GM18511 (cell line): ENCODE measurements around the gene FREM1.

ENCODE experiments used
- ATAC-seq: cut with Tn5 transposase; IDR thresholded peaks from one replicate; pipeline ENCODE4 v1.9.1; 2021; ENCODE audit warnings: mild to moderate bottlenecking, moderate library complexity; ENCODE audit not compliant: unreplicated experiment

FREM1 gene

DNA sequence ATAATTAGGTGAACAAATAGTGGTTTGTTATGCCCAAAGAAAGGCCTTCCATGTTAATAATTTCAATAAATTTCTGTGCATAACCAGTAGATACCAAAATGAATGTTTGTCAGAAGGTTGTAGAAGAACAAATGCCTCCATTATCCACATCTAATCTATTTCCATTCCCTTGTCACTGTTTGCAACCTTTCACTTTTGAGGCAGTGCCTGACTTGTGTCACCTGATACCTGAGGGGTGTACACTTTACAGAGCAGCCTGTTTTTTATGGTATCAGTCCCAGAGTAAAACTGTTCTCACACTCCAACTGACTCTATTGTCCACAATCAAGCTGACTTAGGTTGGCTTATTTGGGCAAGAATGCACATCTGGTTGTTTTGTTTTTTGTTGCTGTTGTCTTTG is 40.1 kb downstream of the FREM1 start:
- no peak for ATAC-seq

DNA sequence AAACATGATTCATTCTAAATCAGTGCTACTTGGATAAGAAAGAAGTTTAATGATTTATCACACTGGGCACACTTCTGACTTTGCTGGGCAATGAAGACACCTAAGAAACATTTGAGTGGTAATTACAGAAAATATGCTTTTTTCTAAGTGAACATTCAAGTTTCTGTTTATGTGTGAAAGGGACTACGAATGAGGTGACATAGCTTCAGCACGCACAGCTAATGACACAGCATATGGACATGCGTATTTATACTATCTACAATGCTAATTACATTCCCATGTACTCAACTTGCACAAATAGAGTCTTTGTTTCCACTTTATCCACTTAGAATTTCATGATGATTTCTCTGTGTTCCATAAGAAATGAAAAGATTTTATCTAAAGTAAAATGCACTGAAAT is 40.6 kb downstream of the FREM1 start:
- no peak for ATAC-seq

DNA sequence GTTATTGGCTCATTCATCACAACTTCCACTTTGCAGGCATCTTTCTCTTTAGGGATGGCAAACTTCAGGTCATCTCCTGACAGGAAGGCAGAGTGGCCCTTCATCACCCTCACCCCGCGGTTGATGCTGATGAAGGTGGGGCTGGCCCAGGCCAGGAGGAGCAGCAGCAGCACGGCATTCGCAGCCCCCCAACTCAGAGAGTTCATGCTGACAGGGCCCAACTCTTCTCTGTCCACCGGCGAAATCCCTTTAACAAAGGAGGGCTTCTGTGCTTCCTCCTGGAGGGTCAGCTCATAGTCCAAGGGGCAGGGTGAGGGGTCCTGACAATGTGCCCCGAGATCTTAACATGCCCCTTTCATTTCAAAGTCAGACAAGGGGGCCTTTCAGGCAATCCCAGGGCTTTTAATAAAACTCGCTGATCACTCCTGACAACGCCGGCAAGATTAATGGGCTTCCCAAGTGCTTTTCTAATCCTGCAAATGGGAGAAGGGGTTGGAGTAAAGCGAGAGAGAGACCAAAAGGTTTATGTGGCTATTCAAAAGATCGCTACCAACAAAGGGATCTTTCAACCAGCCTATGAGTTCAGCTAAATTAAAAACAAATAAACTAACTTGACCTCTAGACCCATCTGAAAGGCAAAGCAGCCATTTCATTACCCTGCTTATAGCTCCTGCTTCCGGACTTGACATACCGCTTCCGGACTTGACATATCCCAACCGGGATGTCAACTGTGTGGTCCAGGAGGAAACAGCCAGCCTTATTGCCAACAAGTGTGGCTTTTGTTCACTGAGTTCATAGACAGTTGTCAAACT is 41.2 kb downstream of the FREM1 start:
- ATAC-seq: no peak

DNA sequence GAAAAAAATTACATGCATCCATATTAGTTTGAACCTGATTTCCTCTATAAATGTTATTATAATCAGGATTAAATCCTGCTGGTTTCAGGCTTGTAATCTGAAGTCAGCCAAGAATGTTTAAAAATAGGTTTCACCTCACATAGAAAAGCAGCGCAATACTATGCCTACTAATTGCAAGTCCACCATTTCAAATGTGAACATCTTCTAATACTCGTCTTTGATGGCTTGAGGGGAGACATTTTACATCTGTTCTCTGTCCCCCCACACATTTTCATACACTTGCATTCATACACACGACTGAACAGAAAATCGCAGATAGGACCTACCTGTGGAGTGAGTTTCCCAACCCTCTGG is 41.8 kb downstream of the FREM1 start:
- no peak for ATAC-seq

DNA sequence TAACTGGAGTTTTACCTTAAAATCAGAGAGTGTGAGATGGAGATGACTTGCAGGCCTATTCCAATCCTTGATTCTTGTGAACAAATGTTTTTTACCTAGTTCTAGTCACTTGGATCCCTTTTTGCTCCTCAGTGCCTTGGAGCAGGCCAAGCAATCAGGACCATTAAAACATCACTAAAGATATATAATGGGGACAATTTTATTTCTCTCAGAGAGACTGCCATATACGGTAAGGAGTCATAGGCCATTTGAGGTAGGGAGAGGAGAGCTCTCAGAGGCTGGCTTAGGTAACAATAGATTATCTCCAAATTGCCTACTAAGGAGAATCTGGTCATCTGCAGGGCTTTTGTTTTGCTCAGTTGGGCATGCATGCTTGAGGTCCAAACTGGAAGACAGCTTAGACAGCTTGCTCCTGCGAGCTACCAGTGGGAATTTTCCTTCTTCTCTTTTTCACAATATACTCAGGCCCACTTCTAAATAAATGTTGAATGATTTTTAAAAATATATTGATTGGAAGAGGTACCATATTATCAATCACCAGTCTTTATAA is 44.0 kb downstream of the FREM1 start:
- ATAC-seq: no peak

DNA sequence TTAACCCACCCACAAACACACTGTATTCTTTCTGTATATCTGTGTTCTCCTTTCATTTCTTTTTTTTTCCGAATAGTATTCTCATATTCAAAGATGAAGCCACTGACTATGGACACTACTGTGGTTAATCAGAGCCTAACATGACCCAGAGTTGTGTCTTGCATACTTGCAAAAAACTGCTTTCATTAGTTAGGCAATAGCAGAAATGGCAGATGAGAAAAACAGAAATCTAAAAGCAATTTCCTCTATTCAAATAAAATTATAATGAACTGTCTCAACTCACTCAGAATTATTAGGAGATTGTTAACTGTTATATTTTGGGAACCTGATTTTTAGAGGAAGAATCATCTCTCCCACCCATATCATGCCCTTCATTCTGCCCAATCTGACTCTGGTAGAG is 45.9 kb downstream of the FREM1 start:
- no peak for ATAC-seq

DNA sequence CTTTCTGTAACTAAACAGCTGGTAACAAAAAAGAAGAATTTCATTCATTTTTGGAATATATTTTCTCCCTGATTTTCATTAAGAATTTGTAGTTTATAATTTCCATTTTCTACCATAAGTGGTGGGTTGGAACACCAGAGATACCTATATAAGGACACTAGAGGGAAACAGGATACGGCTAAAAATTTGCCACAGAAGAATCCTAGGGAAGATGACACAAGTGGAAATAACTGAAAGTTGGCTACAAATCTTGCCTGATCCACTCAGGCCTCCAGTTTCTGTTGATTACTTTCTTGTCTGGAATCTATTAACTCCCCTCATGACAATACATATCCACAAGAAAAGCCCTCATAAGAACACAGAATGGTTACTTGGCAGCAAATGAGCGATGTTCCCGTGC is 46.8 kb downstream of the FREM1 start:
- ATAC-seq: no peak

DNA sequence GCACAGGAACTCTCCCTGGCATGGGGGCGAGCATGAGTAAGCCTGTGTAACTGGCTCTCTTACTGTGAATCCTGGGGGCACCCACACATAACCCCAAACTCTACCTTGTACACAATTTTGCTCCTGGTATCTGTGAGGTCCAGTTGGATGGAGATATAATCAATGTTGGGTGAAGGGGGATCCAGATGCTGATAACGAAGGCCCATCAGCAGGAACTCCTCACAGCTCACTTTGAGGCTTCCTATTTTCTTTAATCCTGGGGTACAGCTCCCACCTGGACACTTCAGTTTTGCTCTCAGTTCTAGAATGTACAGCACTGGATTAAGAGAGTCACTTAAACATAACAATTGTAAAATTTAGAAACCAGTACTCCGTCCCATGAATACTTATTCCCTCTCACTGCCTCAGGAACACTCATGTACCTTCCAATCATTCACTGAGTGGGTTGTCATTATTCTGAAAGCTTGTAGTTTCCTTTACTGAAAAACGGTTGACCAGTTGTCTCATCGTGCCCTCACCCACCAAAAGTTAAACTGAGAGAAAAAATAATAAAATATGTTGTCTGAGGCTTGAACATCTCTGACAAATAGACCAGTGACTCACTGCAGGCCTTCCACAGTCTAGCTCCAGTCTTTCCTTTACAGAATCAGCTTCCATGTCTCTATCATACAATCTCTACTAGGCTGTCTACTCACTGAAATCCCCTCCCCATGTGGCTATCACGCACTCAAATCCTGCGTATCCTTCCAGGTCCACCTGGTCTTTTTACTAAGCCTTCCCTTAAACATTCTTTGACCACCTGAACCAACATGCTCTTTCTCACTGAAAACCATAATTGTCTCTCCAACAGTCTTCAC is 52.6 kb downstream of the FREM1 start:
- ATAC-seq: no peak

DNA sequence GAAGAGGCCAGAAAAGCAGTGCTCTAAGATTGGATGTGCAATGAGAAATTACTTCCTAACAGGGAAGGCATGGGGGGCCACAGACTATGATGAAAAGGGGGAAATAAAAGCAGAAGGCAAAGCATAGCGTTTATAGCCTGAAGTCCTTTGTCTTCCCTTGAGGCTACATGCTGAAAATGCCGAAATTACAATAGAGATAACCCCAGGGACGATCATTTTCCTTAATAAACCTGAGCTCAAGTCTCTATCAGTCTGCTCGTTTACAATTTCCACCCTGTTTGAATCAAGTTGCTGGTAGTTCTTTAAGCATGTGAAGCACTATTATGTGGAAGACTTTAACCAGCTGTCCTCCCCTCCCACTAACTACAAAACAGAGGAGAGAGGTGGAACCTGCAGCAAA is 60.4 kb downstream of the FREM1 start:
- no peak for ATAC-seq

DNA sequence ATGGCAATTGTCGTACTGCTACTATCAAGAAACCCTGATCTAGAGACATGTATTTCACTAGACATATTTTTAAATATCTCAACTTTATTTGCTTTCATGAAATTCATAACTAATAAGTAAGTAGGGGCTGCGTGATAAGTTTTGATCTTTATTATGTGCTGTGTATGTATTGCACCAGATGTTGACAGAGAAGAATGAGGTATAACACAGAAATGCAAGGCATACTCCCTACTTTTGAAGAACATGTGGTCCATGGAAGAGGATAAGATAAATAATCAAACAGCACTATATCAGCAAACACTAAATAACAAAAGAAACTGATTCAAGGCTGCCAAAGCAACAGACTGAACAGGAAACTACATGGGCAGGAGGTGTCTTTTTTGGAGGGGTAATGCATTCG is 60.9 kb downstream of the FREM1 start:
- no peak for ATAC-seq

DNA sequence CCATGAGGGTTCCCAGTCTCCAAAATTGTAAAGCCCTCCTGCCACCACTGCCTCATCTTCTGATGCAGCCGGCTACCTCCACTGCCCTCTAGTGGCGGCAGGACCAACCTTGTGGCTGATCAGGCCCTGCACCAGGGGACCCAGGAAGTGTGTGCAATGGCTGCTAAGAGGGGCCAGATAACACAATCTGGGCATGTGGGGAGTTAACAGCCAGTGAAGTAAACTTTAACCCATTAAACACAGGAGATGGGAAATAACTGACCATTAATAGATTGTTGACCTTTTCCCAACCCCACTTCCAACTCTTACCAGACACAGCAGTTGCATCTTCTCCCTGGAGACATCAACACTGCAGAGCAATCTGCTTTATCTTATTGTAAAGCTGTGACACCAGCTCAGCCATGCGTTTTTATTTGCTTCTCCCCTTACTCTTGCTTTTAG is 63.3 kb downstream of the FREM1 start:
- peak; percentile 99 for ATAC-seq

DNA sequence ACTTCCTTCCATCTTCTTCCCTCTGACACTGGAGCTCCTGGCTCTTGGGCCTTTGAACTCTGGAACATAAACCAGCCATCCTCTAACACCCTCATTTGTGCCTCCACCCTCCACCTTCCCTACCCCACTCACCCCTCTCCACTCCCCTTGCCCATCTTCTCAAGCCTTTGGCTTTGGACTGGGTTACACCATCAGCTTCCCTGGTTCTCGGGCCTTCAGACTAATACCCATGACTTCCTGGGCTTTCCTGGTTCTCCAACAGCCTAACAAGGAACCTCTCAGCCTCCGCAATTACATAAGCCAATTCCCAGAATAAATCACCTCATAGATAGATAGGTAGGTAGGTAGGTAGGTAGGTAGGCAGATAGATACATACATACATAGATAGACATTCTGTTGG is 67.1 kb downstream of the FREM1 start:
- ATAC-seq: no peak

DNA sequence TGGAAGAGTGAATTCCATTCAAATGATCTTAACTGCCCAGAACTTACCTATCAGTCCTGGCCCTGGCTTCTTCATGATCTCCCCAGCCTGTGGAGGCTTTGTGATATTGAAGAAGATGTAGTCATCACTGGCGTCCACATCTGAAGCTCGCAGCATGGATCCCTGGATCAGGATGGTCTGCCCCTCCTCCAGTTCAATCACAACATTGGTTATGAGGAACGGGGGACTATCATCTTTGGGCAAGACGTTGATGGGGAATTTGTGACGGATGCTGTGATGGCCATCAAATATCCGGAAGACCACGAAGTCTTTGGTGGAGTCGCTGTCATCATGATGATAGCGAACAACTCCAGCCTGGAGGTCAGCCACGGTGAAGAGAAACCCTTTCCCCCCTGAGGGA is 68.0 kb downstream of the FREM1 start:
- ATAC-seq: no peak

DNA sequence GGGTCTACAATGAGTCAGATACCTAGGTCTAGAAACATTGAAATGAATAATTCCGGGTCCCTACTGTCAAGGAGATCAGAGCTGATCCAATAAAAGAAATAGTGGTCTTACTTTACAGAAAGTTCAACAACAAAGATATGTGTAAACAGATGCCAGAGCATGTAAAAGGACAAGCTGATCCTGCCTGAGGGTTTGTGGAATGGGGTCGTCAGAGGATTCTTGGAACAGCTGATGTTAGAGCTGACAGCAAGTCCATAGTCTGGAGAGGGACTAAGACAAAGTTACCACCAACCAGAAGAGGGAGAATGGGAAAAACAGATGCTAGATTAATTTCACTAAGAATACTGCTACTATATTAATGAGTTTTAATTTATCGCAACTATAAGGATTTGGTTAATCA is 71.5 kb downstream of the FREM1 start:
- no peak for ATAC-seq

DNA sequence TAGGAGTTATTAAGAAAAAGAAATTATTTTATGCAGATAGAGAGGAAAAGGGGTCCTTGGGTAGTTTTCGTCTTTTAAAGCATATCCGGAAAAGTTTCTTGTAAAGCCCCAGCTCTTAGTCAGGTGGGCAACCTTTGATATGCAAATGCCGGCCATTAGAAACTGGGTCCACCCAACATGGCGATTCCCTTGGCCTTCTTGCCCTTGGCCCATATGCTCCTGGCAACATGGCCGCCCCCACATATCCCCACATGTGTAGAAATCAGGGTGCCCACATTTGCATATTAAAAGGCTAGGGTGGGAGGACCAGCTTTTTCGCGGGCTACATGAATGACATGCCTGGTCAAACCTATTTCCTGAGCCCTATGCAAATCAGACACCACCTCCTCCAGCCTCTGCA is 73.3 kb downstream of the FREM1 start:
- ATAC-seq: no peak

DNA sequence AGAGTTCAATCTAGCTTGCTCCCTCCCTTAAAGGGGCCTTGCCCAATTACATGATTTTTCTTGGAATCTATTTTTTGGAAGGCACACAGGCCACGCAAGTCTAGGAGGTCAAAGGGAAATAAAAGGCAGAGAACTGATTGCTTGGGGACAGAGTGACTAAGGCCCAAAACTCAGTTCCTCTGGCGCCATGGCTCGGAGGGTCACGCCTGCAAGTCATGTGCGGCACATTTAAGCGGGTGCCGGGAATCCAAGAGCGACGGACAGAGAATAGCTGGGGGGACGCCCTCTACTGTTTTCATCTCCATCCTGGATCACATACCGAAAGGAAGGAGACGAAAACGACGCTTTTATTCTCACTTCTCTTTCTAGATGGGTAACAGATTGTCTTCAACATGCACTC is 78.6 kb downstream of the FREM1 start:
- ATAC-seq: no peak

DNA sequence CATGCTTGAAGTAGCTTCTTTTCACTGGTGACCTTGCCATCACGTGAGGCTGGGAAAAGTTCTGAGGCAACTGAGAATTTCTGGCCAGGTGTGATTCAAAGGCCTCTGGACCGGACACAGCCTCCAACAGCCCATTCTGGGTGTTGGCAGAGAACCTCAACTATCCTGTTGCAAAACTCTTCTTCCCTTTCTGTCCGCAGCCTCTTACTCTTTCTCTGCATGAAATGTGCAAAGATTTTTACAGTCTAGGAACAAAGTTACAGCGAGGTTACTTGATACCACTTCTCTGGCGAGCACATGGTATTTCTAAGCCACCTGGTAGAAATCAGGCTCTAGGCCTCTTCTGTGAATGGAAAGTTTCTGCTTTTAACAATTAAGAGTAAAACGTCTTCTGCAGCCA is 79.2 kb downstream of the FREM1 start:
- ATAC-seq: no peak

DNA sequence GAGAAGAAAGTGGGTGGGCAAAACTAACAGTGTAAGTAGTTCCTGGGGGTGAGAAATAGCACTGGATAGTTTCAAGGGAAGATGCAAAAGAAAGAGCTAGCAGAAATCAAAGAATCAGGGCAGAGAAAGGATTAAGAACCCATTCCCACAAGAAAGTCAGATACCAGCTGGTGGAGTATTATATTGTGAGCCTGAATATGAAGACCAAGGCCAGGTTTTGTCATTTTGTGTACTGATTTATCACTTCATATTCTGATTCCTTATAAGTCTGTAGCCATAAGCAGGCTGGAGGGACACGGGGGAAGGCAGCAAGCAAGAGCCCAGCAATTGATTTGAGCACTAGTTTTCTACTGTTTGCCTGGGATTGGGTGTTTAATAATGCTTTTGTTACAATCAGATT is 80.2 kb downstream of the FREM1 start:
- ATAC-seq: no peak

DNA sequence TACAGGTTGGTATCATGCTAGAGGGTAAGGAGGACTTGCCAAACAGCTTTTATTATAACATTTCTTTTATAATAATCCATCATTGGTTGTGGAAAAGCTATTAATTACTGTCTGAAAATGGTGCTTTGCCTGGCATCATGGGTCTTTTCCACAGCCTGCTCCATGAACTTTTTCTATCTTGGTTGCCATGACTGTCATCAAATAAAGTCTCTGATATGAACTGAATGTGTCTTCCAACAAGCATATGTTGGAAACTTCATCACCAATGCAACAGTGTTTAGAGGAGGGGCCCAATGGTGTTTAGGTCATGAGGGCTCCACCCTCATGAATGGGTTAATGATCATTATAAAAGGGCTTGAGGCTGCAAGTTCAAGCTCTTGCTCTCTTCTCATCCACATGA is 81.0 kb downstream of the FREM1 start:
- no peak for ATAC-seq

DNA sequence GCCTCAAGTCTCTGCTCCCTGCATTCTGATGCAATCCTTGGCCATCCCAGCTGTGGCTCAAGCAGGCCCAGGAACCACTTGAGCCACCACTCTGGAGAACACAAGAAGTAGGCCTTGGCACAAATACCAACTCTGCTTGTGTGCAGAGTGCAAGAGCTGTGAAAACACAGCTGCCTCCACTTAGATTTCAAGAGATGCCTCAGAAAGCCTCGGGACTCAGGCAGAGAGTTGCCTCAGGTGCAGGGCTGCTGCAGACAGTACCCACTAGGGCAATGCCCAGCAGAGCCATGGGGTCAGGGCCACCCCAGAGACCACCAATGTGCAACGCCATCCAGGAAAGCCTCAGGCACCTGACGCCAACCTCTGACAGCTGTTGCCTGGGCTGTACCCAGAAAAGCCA is 82.4 kb downstream of the FREM1 start:
- ATAC-seq: no peak

DNA sequence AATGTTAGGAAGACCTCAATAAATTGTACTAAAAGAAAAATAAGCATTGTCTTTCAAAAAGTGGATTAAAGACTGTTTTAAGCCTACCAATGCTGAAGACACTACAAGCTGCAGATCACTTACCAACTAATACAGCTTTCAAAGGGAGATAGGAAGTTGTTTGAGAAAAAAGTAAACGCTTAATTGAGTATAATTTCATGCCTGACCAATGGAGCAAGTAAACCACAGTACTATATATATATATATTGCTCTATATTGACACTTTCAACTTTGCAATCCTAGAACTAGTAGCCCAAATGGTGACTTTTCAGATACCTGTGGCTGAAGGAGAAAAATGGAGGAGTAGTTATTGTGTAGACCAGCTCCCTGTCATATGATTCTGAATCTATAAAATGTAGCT is 85.7 kb downstream of the FREM1 start:
- peak; percentile 47 for ATAC-seq

DNA sequence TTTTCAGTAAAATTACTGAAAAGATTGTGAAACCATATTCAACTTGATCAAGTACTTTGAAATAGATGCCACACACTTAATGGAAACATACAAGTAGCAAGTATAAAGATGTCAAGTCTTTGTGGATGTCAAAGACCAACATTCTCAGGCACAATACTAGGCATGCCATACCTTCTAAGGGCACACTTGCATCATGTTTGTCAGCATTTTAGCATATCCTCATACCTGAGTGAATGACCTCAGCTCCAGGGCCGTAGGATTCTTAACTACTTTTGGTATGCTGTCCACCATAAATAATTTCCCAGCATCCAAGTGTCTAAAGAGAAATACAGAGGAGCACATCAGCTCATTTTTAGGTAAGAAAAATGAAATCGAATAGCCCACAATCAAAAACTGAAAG is 86.4 kb downstream of the FREM1 start:
- no peak for ATAC-seq
